ENCODE measurements around the gene KIFAP3.
"Not testable (repeated sequence)": the region's sequence is repeated elsewhere in the genome, so short reads cannot be mapped to it uniquely, and the experiment has no call there.

GRCh38 chr1:170094697-170095616 lies 20.5 kb upstream of the KIFAP3 start:
- TF ChIP-seq CTCF (conservative IDR thresholded peaks at IDR 0.05; ENCODE audit: low read length); EZH2phosphoT487 (IDR thresholded peaks at IDR 0.05; ENCODE audit: borderline replicate concordance, low read depth, low read length): not testable (repeated sequence)

Data from OCI-LY7 (cell line).